ENCODE data around the gene TMEM33. TPM values are rescaled to one million over a fixed set of nuclear protein-coding genes. Genes with fewer than 3 reads are reported as not detected.

Gene TMEM33
- total and polyA plus RNA-seq, 12 donors: 4.7 to 31.2 (median 26.4) TPM

- intact Hi-C loops (cut with DNase I): loop anchor here in 9 of 10 donors (2.0 to 10.0 kb wide), 8 partner anchors 195 to 633 kb away; partner anchors contain the start of gene UCHL1 (in 2 of the 9)
- Histone ChIP-seq H3K4me1 (no peaks in the 10 kb centered on the region), H3K9me3 (no peaks in the 10 kb centered on the region), H3K4me3 (no peak overlapping the region), H3K27me3 (peaks cover 0 to 73% (median 41%) of the 10 kb centered on the region in 7 donors), H3K27ac (no peak overlapping the region), H3K36me3 (no peaks in the 10 kb centered on the region)
- no peak for DNase-seq
- ATAC-seq: no peak
- 6 to 10% methylated on average over 3 of the region's 3 CpGs for WGBS, 2 donors
- peak; percentile 74 to 95 (median 91) for TF ChIP-seq CTCF (IDR thresholded peaks at IDR 0.05)
Measured at GRCh38 chr4:41887821-41888686, 47.2 kb upstream of the TMEM33 start.

- Histone ChIP-seq H3K4me1 (no peaks in the 10 kb centered on the region), H3K9me3 (no peaks in the 10 kb centered on the region), H3K36me3 (no peaks in the 10 kb centered on the region), H3K27ac (no peak overlapping the region), H3K4me3 (no peak overlapping the region), H3K27me3 (peaks cover 0 to 70% (median 35%) of the 10 kb centered on the region in 7 donors)
- TF ChIP-seq CTCF (IDR thresholded peaks at IDR 0.05): no peak
- intact Hi-C loops (cut with DNase I): loop anchor here in 9 of 10 donors (5.0 to 10.0 kb wide), 7 partner anchors 196 to 634 kb away; partner anchors contain the start of gene UCHL1 (in 2 of the 9)
- ATAC-seq (no peak), DNase-seq (no peak)
- WGBS, 2 donors: 78 to 85% methylated on average over 1 of the region's 1 CpG
Measured at GRCh38 chr4:41888687-41889074, 46.5 kb upstream of the TMEM33 start.

GRCh38 chr4:41889317-41889716 is 45.9 kb upstream of the TMEM33 start:
- Histone ChIP-seq H3K4me1 (no peaks in the 10 kb centered on the region), H3K27ac (no peak overlapping the region), H3K27me3 (peaks cover 0 to 66% (median 35%) of the 10 kb centered on the region in 7 donors), H3K9me3 (no peaks in the 10 kb centered on the region), H3K4me3 (no peak overlapping the region), H3K36me3 (no peaks in the 10 kb centered on the region)
- ATAC-seq: no peak
- intact Hi-C loops (cut with DNase I): loop anchor here in 9 of 10 donors (5.0 to 10.0 kb wide), 7 partner anchors 197 to 635 kb away; partner anchors contain the start of gene UCHL1 (in 2 of the 9)
- no peak for DNase-seq
- no peak for TF ChIP-seq CTCF (IDR thresholded peaks at IDR 0.05)
- WGBS, 2 donors: 31 to 38% methylated on average over 1 of the region's 1 CpG

- DNase-seq (no peak), ATAC-seq (no peak)
- intact Hi-C loops (cut with DNase I): no loop called here
- Histone ChIP-seq H3K4me3 (no peak overlapping the region), H3K27ac (no peak overlapping the region), H3K4me1 (no peaks in the 10 kb centered on the region), H3K27me3 (peaks cover 0 to 62% (median 29%) of the 10 kb centered on the region in 7 donors), H3K36me3 (no peaks in the 10 kb centered on the region), H3K9me3 (no peaks in the 10 kb centered on the region)
- no peak for TF ChIP-seq CTCF (IDR thresholded peaks at IDR 0.05)
- WGBS, 2 donors: 50 to 69% methylated on average over 2 of the region's 2 CpGs
Measured at GRCh38 chr4:41890085-41890484, 45.1 kb upstream of the TMEM33 start.
